ENCODE measurements around the gene DENND1A.

DNA sequence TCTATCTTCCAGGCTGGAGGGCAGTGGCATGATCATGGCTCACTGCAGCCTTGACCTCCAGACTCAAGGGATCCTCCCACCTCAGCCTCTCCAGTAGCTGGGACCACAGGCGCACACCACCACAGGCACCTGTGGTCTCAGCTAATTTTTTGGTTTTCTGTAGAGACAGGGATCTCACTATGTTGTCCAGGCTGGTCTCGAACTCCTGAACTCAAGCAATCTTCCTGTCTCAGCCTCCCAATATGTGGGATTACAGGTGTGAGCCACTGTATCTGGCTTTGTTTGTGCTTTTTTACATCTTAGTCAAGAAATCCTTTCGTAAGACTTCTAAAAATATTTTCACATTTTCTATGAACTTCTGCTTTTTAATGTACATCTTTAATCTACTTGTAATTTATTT, 116.9 kb downstream of the DENND1A start:
- TF ChIP-seq GATA2 (IDR thresholded peaks at IDR 0.05; ENCODE audit: low read depth, low read length) (no peak), GATA3 (IDR thresholded peaks at IDR 0.05; ENCODE audit: low read depth, low read length) (no peak)

Measured in SH-SY5Y (cell line).